ENCODE measurements around the gene C10orf53. TPM values are rescaled to one million over a fixed set of nuclear protein-coding genes. Genes with fewer than 3 reads are reported as not detected.

Gene C10orf53
- total and polyA plus RNA-seq, 2 of the 4 experiments (the other 2 are of a cell fraction), result not detected

GRCh38 chr10:49707585-49707984 is 28.1 kb downstream of the C10orf53 start:
- H2BK15ac ChIP-seq (ENCODE audit: low read depth, low read length), result no peak overlapping the region
- no peaks in the 10 kb centered on the region for H4K20me1 ChIP-seq (ENCODE audit: insufficient read depth, low read length)
- in situ Hi-C loops (cut with MboI; ENCODE audit: low sequenced_read_pairs) (no loop called here), intact Hi-C loops (cut with micrococcal nuclease) (no loop called here), dilution Hi-C loops (cut with HindIII; ENCODE audit: low sequenced_read_pairs, unreplicated experiment) (no loop called here)
- H3K14ac ChIP-seq (replicated peaks; ENCODE audit: low read depth, low read length), result no peak overlapping the region
- H2AK5ac ChIP-seq (ENCODE audit: low read depth, low read length), result no peak overlapping the region
- H4K91ac ChIP-seq (ENCODE audit: insufficient read depth, low read depth, low read length), result no peak overlapping the region
- DNase-seq (no peak), ATAC-seq (ENCODE audit: low read depth) (no peak)
- H3K79me1 ChIP-seq (ENCODE audit: low read depth in 1 of 2, low read length in 2 of 2), result no peaks in the 10 kb centered on the region
- H2BK5ac ChIP-seq (ENCODE audit: low read depth, low read length, poor library complexity, severe bottlenecking), result no peak overlapping the region
- no peak overlapping the region for H3K4me3 ChIP-seq (ENCODE audit: insufficient read depth, low read depth, low read length)
- no peak overlapping the region for H2AK9ac ChIP-seq (replicated peaks; ENCODE audit: low read depth, low read length, poor library complexity)
- TF ChIP-seq CTCF (conservative IDR thresholded peaks at IDR 0.05; ENCODE audit: low read depth, low read length) (no peak), SMC3 (IDR thresholded peaks at IDR 0.05; ENCODE audit: low read depth, low read length) (no peak), POLR2A (IDR thresholded peaks at IDR 0.05; ENCODE audit: low read depth, low read length) (no peak), MAFK (IDR thresholded peaks at IDR 0.05; ENCODE audit: low read depth, low read length) (no peak), CHD1 (IDR thresholded peaks at IDR 0.05; ENCODE audit: low read depth, low read length) (no peak), MXI1 (IDR thresholded peaks at IDR 0.05; ENCODE audit: borderline replicate concordance, low read depth, low read length) (no peak)
- TF ChIP-seq, protein P1, sequence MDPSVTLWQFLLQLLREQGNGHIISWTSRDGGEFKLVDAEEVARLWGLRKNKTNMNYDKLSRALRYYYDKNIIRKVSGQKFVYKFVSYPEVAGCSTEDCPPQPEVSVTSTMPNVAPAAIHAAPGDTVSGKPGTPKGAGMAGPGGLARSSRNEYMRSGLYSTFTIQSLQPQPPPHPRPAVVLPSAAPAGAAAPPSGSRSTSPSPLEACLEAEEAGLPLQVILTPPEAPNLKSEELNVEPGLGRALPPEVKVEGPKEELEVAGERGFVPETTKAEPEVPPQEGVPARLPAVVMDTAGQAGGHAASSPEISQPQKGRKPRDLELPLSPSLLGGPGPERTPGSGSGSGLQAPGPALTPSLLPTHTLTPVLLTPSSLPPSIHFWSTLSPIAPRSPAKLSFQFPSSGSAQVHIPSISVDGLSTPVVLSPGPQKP (IDR thresholded peaks at IDR 0.05; ENCODE audit: borderline replicate concordance, low read depth, low read length), result no peak
- no peaks in the 10 kb centered on the region for H3K9me1 ChIP-seq (ENCODE audit: insufficient read depth, low read length)
- no peak overlapping the region for H3K4me2 ChIP-seq (ENCODE audit: low read depth, low read length)
- H3K9me3 ChIP-seq (ENCODE audit: control insufficient read depth, insufficient read depth, low read length), result no peaks in the 10 kb centered on the region
- H3K18ac ChIP-seq (ENCODE audit: low read depth, low read length), result no peak overlapping the region
- no peak overlapping the region for H4K8ac ChIP-seq (ENCODE audit: low read depth in 2 of 2, low read length in 2 of 2)
- H3K9ac ChIP-seq (ENCODE audit: low read depth, low read length), result no peak overlapping the region
- H3K27ac ChIP-seq (ENCODE audit: insufficient read depth, low read length), result no peak overlapping the region
- no peak overlapping the region for H3K56ac ChIP-seq (ENCODE audit: extremely low read depth, insufficient read depth, low read length)
- no peaks in the 10 kb centered on the region for H3K27me3 ChIP-seq (ENCODE audit: control insufficient read depth, insufficient read depth, low read length)
- H3K4ac ChIP-seq (ENCODE audit: low read depth, low read length), result no peak overlapping the region
- no peak overlapping the region for H4K5ac ChIP-seq (ENCODE audit: low read depth, low read length)
- WGBS, 2 experiments (ENCODE audit: extremely low coverage in 2 of 2, insufficient read length in 1 of 2), result no CpG with 5 or more reads among the region's 3 CpGs
- no peak overlapping the region for H2BK120ac ChIP-seq (ENCODE audit: low read depth, low read length)
- no peaks in the 10 kb centered on the region for H3K36me3 ChIP-seq (ENCODE audit: control insufficient read depth, insufficient read depth, low read length)
- H3K4me1 ChIP-seq (ENCODE audit: control insufficient read depth, insufficient read depth, low read length), result no peaks in the 10 kb centered on the region
- POLR2A ChIA-PET (ENCODE audit: unreplicated experiment), result no interaction called here
- H3K23ac ChIP-seq (ENCODE audit: low read depth, low read length), result no peak overlapping the region
- BruUV-seq (replicated peaks), result no TSS peak
- H2BK20ac ChIP-seq (ENCODE audit: low read depth, low read length), result no peak overlapping the region
- H2AFZ ChIP-seq (replicated peaks; ENCODE audit: low read length, poor library complexity), result no peak overlapping the region
- CTCF ChIA-PET, result no interaction called here

All from IMR-90 (cell line).